Osteocyte (in vitro differentiated cells): Measurements from ENCODE around the gene NDST3. TPM values are rescaled to one million over a fixed set of nuclear protein-coding genes. Genes with fewer than 3 reads are reported as not detected.

Experiments
- DNase-seq: peaks from one replicate; pipeline ENCODE4 v3.0.0; 2021; ENCODE audit warnings: mixed read lengths; ENCODE audit not compliant: unreplicated experiment; ENCODE audit errors: extremely low spot score
- H3K27ac Mint-ChIP-seq: one replicate; pipeline ENCODE4 v1.8.0; 2021; ENCODE audit warnings: mild to moderate bottlenecking, mixed read lengths; ENCODE audit not compliant: unreplicated experiment
- H3K27me3 Mint-ChIP-seq: one replicate; pipeline ENCODE4 v1.8.0; 2021; ENCODE audit warnings: mixed read lengths; ENCODE audit not compliant: unreplicated experiment
- H3K36me3 Mint-ChIP-seq: one replicate; pipeline ENCODE4 v1.8.0; 2021; ENCODE audit warnings: mixed read lengths; ENCODE audit not compliant: unreplicated experiment
- H3K4me1 Mint-ChIP-seq: one replicate; pipeline ENCODE4 v1.8.0; 2021; ENCODE audit warnings: mixed read lengths; ENCODE audit not compliant: unreplicated experiment
- H3K4me3 Mint-ChIP-seq: one replicate; pipeline ENCODE4 v1.8.0; 2021; ENCODE audit warnings: mild to moderate bottlenecking, moderate library complexity, mixed read lengths; ENCODE audit not compliant: unreplicated experiment
- H3K9me3 Mint-ChIP-seq: one replicate; pipeline ENCODE4 v1.8.0; 2021; ENCODE audit warnings: mixed read lengths; ENCODE audit not compliant: unreplicated experiment
- CTCF ChIP-seq: fragments of 200-600 bp; sonication (generic); IDR thresholded peaks from 2 replicates; pipeline ENCODE4 v1.5.0; 2021; ENCODE audit warnings: antibody characterized with exemption, mild to moderate bottlenecking, moderate library complexity
- long read RNA-seq: library from polyadenylated mRNA; unstranded; transcript quantifications from one replicate; pipeline ENCODE4 v2.0.0, GENCODE V29; 2021
- total RNA-seq: library from RNA; stranded (reverse); gene quantifications from 2 replicates; pipeline ENCODE4 v1.2.1, GENCODE V29; 2021

The NDST3 gene
- total RNA-seq, result 3.2 and 3.6 TPM in 2 replicates
- long read RNA-seq, partial matches to known transcripts, result 1 of 5 reads
- long read RNA-seq, other reads (novel, unspliced or antisense), result 4 of 5 reads

- DNase-seq, result peak; percentile 84
- Mint-ChIP-seq H3K4me1 (peaks cover 16% of the 10 kb centered on the region), H3K4me3 (peak within 1 kb of the TSS; percentile 81), H3K36me3 (no peaks in the 10 kb centered on the region), H3K9me3 (no peaks in the 10 kb centered on the region), H3K27me3 (peaks cover 6% of the 10 kb centered on the region), H3K27ac (peak within 1 kb of the TSS; percentile 72)
- peak; percentile 73 for TF ChIP-seq CTCF
Measured at GRCh38 chr4:118034053-118034785, at the start of gene NDST3. TSS of gene NDST3 (plus strand) at chr4:118034486. CDS start at chr4:118053911, 19,425 bp downstream.

GRCh38 chr4:117986321-117986720 lies 48.0 kb upstream of the NDST3 start:
- H3K27ac Mint-ChIP-seq, result no peak overlapping the region
- H3K4me1 Mint-ChIP-seq, result no peaks in the 10 kb centered on the region
- no peaks in the 10 kb centered on the region for H3K36me3 Mint-ChIP-seq
- H3K27me3 Mint-ChIP-seq, result peaks cover 28% of the 10 kb centered on the region
- H3K9me3 Mint-ChIP-seq, result no peaks in the 10 kb centered on the region
- DNase-seq, result no peak
- TF ChIP-seq CTCF, result no peak
- no peak overlapping the region for H3K4me3 Mint-ChIP-seq

DNA sequence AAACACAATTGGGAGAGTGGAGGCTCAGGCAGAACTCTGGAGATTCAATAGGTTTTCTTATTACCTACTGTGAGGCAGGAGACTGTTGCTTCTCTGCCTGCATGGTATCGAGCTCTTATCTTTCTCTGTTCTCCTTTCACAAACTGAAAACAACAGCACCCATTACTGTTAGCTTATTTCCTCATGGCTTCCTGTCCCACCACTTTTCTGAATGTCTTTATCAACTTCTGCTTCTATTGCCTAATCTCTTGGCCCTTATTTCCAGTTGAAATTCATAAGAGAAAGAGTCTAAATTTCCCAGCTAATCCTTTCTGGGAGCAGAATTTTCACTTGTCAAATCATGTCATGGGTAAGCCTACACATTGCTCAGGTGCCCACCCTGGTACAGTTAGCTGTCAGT lies 46.8 kb upstream of the NDST3 start:
- H3K36me3 Mint-ChIP-seq, result no peaks in the 10 kb centered on the region
- peaks cover 3% of the 10 kb centered on the region for H3K9me3 Mint-ChIP-seq
- H3K27me3 Mint-ChIP-seq, result peaks cover 35% of the 10 kb centered on the region
- DNase-seq, result no peak
- no peak overlapping the region for H3K27ac Mint-ChIP-seq
- TF ChIP-seq CTCF, result no peak
- no peak overlapping the region for H3K4me3 Mint-ChIP-seq
- H3K4me1 Mint-ChIP-seq, result no peaks in the 10 kb centered on the region

- TF ChIP-seq CTCF, result no peak
- Mint-ChIP-seq H3K27me3 (peaks cover 27% of the 10 kb centered on the region), H3K9me3 (no peaks in the 10 kb centered on the region)
Measured at GRCh38 chr4:117996891-117997290, 37.4 kb upstream of the NDST3 start.

DNA sequence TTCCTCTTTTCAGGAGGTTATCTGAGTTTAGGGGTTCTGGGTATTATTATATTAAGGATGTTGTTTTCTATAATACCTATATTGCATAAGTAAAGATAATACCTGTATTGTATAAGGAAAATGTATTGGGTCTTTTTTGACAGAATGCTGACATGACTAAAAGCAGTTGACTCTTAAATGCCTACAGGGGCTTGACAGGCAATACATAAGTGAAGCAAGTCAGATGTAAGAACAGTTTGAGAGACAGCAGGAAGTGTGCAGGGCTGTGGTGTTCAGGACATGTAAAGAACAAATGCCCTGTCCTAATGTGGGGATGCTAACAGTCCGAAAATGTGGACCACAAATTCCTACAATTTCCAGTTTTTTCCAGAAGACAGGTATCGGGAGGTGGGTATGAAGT lies 30.2 kb upstream of the NDST3 start:
- H3K4me1 Mint-ChIP-seq, result no peaks in the 10 kb centered on the region
- peaks cover 11% of the 10 kb centered on the region for H3K27me3 Mint-ChIP-seq
- TF ChIP-seq CTCF, result no peak
- no peaks in the 10 kb centered on the region for H3K36me3 Mint-ChIP-seq
- DNase-seq, result no peak
- H3K9me3 Mint-ChIP-seq, result no peaks in the 10 kb centered on the region
- H3K27ac Mint-ChIP-seq, result no peak overlapping the region
- no peak overlapping the region for H3K4me3 Mint-ChIP-seq

More at GRCh38 chr4:117996891-117997290, 37.4 kb upstream of the NDST3 start:
- DNase-seq, result no peak
- Mint-ChIP-seq H3K4me1 (no peaks in the 10 kb centered on the region), H3K27ac (no peak overlapping the region), H3K4me3 (no peak overlapping the region), H3K36me3 (no peaks in the 10 kb centered on the region)
